Hypothalamus (tissue), 51 donors: Measurements from ENCODE around the gene LAPTM4A.
A peak's percentile ranks its signal among the peaks of the same experiment; 100 is the strongest.
"Not testable (repeated sequence)": the region's sequence is repeated elsewhere in the genome, so short reads cannot be mapped to it uniquely, and the experiment has no call there.

ENCODE experiments used
- DNase-seq, 51 donors: peaks; one replicate each; lab custom pipeline; 2025; lab: John Stamatoyannopoulos, UW

The LAPTM4A gene

GRCh38 chr2:20077411-20077940 is 26.0 kb upstream of the LAPTM4A start:
- DNase-seq, result no peak

DNA sequence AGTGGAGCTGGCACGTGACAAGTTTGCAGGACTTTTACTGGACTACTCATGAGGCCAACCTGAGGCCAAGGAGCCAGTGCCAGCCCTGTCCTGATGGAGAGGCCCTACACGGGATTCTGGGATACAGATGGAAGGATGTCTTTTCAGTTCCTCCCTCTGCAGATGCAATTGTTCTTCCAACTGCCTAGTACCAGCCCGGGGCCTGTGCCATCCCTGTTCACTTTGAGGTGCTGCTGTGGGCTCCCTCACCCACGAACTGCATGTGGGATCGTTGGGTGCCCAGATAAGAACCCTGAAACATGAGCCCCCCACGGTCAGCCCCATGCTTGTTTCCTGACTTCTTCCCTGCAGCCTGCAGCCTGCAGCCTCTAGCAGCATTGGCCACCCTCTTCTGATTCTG is 25.3 kb upstream of the LAPTM4A start:
- no peak for DNase-seq

DNA sequence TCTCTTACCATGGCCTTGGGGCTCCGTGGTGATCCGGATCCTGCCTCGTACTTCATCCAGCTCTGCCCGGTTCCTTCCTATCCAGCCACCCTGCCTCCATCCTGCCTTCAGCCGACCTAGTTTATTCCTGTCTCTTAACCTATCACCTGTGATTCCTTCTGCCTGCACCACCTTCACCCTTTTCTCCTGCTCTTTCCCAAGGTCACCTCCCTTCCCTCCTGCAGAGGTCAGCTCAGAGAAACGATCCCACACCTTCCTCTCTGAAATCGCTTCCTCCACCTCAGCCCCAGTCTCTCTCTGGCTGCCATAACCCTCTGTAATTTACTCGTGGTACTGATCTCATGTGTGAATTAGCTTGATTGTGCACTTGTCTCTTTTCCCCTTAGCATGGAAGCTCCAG is 23.5 kb upstream of the LAPTM4A start:
- no peak for DNase-seq

DNA sequence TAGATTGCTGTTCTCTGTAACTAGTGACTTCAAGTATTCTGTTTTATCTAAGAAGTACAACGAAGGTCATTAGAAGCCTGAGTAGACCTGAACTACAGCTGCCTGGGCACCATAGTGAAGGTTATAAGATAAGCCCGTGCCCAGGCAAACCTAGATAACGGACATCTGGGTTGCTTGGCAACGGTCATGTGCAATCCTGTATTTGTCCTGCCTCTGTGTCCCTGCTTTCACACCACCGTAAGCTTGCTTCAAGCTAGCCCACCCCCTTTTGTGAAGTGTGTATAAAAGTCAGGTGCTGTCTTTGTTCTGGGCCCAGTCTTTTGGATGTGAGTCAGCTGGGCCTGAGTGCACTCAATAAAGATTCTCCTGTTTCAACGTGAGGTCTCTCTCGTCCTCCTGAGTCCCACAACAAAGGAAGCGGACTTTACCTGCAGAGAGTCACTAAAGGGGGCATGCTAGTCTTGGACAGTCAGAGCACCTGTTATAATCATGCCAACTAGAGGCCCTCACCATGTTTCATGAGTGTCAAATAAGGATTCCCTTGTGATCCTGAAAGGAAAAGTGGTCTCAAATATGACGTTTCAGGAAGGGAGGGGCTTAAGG is 22.7 kb upstream of the LAPTM4A start:
- DNase-seq, result not testable (repeated sequence)

- DNase-seq, result no peak
These were observed 22.0 kb upstream of the LAPTM4A start for GRCh38 chr2:20073460-20073859.

DNA sequence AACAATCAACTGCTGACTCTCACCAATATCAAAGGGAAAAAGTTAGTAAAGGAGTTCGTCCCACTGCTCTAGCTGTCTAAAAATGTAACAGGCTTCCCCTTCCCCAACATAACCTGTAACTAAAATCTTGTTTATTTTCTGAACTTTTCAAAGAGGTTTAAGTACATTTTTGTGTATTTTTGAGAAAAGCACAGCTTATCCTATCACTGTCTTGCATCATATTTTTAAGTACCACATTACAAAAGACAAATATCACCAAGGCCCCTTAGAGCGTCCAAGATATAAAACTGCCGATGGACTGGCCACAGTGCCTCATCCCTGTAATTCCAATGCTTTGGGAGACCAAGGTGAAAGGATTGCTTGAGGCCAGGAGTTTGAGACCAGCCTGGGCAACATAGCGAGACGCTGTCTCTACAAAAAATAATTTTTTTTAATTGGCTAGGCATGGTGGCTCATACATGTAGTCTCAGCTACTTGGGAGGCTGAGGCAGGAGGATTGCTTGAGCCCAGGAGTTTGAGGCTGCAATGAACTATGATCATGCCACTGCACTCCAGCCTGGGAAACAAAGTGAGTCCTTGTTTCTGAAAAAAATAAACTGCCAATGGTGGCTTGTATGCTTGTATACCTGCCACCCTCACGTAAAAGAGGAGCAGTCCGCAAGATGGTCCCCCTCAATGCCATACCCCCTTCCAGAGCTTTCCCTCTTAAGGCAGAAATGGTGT is 21.2 kb upstream of the LAPTM4A start:
- no peak for DNase-seq

DNA sequence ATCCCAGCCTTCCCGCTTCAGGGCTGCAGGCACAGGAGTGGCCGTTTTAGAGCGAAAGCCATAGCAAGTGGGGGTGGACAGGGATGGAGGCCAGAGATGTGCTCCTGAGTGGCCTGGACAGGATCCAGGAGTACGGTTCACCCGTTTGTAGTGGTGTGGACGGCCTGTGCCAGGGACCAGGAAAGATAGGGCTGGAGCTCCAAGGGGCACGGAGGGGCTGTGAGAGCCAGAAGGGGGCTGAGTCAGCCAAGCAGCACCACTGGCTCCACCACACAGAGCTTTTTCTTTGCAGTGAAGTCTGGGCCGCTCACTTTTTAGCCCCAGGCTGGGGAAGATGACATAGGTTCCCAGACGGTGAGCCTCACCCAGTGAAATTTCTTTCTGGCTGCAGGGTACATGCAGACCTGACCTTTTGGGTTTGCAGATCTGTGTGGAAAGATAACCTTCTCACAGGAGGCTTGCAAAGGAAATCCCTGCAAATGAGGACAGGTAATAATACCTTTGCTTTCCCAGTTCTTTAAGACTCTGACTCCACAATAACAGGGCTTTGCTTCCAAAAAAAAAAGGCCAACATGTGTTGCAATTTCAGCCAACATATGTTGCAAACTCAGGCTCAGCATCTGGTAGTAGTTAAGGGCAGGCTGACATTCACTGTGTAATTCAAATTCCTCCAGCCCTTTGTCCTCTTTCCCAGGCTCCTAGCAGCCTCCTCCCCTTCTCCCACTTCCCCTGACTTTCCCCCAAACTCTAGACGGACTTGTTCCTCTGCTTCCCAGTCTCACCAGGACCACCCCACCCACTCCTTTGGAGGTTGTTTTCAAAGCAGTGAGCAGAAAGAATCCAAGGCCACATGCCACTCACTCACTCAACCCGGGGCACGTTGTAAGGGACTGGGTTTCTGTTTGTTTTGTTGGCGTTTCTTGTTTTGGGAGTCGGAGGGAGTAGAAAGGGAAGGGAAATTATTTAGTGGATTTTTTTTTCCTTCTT is 20.3 kb upstream of the LAPTM4A start:
- no peak for DNase-seq

GRCh38 chr2:20069756-20070155 is 18.3 kb upstream of the LAPTM4A start:
- DNase-seq, result no peak

- no peak for DNase-seq
These were observed 16.7 kb upstream of the LAPTM4A start for GRCh38 chr2:20067992-20068584.

GRCh38 chr2:20065885-20066602 is 14.6 kb upstream of the LAPTM4A start:
- peak in 26 of 51 donors; percentile 3 to 80 (median 28) for DNase-seq

DNA sequence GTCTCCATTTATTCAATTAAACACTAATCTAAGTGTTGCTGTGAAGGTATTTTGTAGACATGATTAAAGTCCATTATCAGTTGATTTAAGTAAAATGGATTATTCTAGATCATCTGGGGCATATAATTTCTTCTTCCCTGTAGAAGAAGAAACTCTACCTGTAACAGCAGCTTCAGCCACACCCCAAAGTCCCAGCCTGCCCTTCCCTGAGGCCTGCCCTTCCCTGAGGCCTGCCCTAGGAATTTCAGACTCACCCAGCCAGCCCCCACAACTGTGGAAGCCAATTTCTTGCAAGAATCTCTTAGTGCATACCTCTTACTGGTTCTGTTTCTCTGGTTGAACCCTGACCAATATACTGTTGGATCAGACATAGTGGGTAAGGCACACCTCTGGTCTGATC is 13.4 kb upstream of the LAPTM4A start:
- DNase-seq, result no peak

GRCh38 chr2:20064421-20064820 is 13.0 kb upstream of the LAPTM4A start:
- no peak for DNase-seq

DNA sequence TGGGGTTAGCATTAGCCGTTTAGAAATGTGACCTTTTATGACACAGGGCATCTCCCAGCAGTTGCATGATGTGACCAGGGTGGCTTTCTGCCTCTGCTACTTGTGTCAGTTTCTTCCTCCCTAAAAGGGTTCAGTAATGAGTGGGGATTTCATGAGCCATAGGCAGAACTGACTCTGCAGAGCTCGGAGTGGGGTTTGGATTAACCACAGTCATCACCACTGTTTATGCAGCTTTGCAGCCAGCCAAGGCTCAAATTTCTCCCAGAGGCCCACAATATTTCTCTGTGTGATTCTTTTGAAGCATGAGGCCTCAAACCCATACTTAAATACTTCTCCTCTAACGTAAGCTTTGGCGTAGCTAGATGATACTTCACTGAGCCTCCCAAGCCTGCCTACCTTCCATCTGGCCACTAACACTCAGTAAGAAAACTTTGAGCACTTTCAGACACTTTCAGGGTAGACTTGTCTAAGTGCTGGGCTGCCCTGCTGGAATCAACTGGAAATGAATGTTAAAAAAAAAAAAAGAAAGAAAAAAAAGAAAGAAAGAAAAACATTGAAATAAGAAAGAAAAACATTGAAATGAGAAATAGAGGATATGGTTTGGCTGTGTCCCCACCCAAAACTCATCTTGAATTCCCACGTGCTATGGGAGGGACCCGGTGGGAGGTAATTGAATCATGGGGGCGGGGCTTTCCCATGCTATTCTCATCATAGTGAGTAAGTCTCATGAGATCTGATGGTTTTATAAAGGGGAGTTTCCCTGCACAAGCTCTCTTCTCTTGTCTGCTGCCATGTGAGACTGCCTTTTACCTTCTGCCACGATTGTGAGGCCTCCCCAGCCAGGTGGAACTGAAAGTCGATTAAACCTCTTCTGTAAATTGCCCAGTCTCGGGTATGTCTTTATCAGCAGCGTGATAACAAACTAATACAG is 11.5 kb upstream of the LAPTM4A start:
- no peak for DNase-seq

DNA sequence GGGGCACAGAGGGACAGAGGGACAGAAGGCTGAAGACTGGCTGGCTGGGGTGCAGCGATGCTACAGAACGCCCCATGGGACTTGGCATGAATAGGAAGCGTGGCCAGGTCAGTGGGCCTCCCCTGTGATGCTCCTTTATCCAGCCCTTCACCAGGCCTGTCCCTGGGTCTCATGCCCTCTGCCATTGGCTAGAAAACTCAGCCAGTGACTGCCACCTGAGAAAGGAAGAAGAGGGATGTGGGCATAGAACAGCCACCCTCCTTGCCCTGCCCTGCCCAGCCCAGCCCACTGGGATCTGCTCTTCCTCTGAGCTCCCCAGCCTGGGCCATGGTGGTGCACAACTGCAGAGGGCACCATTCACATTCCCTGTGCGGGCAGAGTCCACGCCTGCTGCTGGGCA is 10.5 kb upstream of the LAPTM4A start:
- no peak for DNase-seq

GRCh38 chr2:20061476-20061875 is 10.0 kb upstream of the LAPTM4A start:
- no peak for DNase-seq

DNA sequence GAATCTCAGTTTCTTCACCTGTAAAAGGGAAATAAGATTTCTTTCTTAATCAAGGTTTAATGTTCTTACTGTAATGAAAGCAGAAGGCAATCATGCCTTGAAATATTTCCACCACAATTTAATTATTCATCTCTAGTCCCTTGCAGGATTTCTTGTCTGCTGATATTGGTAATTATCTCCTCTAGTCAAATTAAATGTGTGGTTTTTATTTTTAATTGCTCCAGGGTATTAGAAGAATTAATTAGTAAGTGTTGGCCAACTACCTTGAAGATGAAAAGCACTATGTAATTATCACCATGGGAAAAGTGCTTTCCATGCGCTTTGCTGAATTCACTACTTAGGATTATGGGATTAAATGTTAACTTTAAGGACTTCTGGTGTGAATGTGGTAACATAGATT is 8.7 kb upstream of the LAPTM4A start:
- no peak for DNase-seq

DNA sequence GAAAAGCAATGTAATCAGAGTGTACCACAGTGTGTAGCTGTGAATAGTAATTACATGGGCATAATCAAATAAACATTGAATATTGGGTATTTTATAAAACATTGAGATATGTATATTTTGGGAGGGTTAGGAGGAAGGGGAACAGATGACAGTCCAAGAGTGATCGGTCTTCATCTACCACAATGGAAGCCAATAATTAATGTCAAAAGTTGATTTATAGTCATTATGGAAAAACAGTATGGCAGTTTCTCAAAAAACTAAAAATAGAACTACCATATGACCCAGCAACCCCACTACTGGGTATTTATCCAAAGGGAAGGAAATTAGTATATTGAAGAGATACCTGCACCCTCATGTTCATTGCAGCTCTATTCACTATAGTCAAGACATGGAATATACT is 5.8 kb upstream of the LAPTM4A start:
- no peak for DNase-seq

GRCh38 chr2:20054931-20055330 is 3.5 kb upstream of the LAPTM4A start:
- DNase-seq, result no peak

- no peak for DNase-seq
These were observed 2.7 kb upstream of the LAPTM4A start for GRCh38 chr2:20054119-20054518.
